ENCODE data around the gene WDFY4. TPM values are rescaled to one million over a fixed set of nuclear protein-coding genes. Genes with fewer than 3 reads are reported as not detected.

The WDFY4 gene
- total RNA-seq, 1 donor from 2014 or later: 0.34 TPM

- DNase-seq: no peak
Observed at GRCh38 chr10:48884179-48885045, 199.7 kb downstream of the WDFY4 start.

GRCh38 chr10:48885376-48885775 lies 200.7 kb downstream of the WDFY4 start:
- peak; percentile 74 for DNase-seq

- no peak for DNase-seq
Observed at GRCh38 chr10:48887982-48888381, 203.3 kb downstream of the WDFY4 start.

GRCh38 chr10:48890888-48891850 lies 206.5 kb downstream of the WDFY4 start:
- DNase-seq: no peak

- no peak for DNase-seq
Observed at GRCh38 chr10:48894911-48895802, 210.5 kb downstream of the WDFY4 start.

GRCh38 chr10:48895803-48896195 lies 211.1 kb downstream of the WDFY4 start:
- DNase-seq: no peak

- DNase-seq: no peak
Observed at GRCh38 chr10:48896756-48897440, 212.2 kb downstream of the WDFY4 start.

- DNase-seq: no peak
Observed at GRCh38 chr10:48897441-48897790, 212.7 kb downstream of the WDFY4 start.

GRCh38 chr10:48898426-48898825 lies 213.8 kb downstream of the WDFY4 start:
- no peak for DNase-seq

- DNase-seq: no peak
Observed at GRCh38 chr10:48899781-48900180, 215.1 kb downstream of the WDFY4 start.

GRCh38 chr10:48900371-48900801 lies 215.7 kb downstream of the WDFY4 start:
- no peak for DNase-seq

- peak; percentile 15 for DNase-seq
Observed at GRCh38 chr10:48901319-48901718, 216.6 kb downstream of the WDFY4 start.

GRCh38 chr10:48902096-48902495 lies 217.4 kb downstream of the WDFY4 start:
- no peak for DNase-seq

- no peak for DNase-seq
Observed at GRCh38 chr10:48903151-48903550, 218.5 kb downstream of the WDFY4 start.

- no peak for DNase-seq
Observed at GRCh38 chr10:48904861-48905260, 220.2 kb downstream of the WDFY4 start.

GRCh38 chr10:48905311-48905710 lies 220.6 kb downstream of the WDFY4 start:
- no peak for DNase-seq

GRCh38 chr10:48906841-48907240 lies 222.2 kb downstream of the WDFY4 start:
- DNase-seq: no peak

GRCh38 chr10:48907730-48908129 lies 223.1 kb downstream of the WDFY4 start:
- no peak for DNase-seq

GRCh38 chr10:48910548-48910947 lies 225.9 kb downstream of the WDFY4 start:
- no peak for DNase-seq

- no peak for DNase-seq
Observed at GRCh38 chr10:48913674-48914073, 229.0 kb downstream of the WDFY4 start.

- DNase-seq: no peak
Observed at GRCh38 chr10:48923748-48924147, 239.1 kb downstream of the WDFY4 start.

- no peak for DNase-seq
Observed at GRCh38 chr10:48924988-48925387, 240.3 kb downstream of the WDFY4 start.
